Lung microvascular endothelial cell (primary cell): Measurements from ENCODE around the gene SOX13. TPM values are rescaled to one million over a fixed set of nuclear protein-coding genes. Genes with fewer than 3 reads are reported as not detected.

Experiments
- total RNA-seq: library from RNA; depleted of rRNA; stranded (reverse); fragments of >200 nt; gene quantifications from 2 replicates; pipeline ENCODE4 v1.2.1, GENCODE V29; 2014

The SOX13 gene
- total RNA-seq, 1 donor from 2014 or later = 6.7 TPM

Other genes with a start within 250 kb of the SOX13 start
- gene SNRPE, start 211.5 kb upstream of the SOX13 start, total RNA-seq = 45.2 and 63.2 TPM in 2 replicates
- gene ETNK2, start 78.9 kb downstream of the SOX13 start, total RNA-seq = 6.9 and 9.4 TPM in 2 replicates
- not detected in 2 replicates for gene REN, start 93.2 kb downstream of the SOX13 start, total RNA-seq
- gene KISS1, start 123.4 kb downstream of the SOX13 start, total RNA-seq = 0.22 and 0.40 TPM in 2 replicates
- gene GOLT1A, start 140.9 kb downstream of the SOX13 start, total RNA-seq = under 0.01 TPM in 2 replicates